ENCODE results near the gene SMIM36.
A peak's percentile ranks its signal among the peaks of the same experiment; 100 is the strongest.
"Not testable (repeated sequence)": the region's sequence is repeated elsewhere in the genome, so short reads cannot be mapped to it uniquely, and the experiment has no call there.

Gene SMIM36

GRCh38 chr17:55432358-55433028 lies 78.8 kb downstream of the SMIM36 start:
- no peak overlapping the region for H3K4me3 ChIP-seq (ENCODE audit: low read length)
- H3K4me1 ChIP-seq (ENCODE audit: insufficient read depth, low read length) = peaks cover 4% of the 10 kb centered on the region
- no peak overlapping the region for H2AFZ ChIP-seq (ENCODE audit: low read depth, low read length)
- H3K27me3 ChIP-seq (ENCODE audit: insufficient read depth, low read length) = no peaks in the 10 kb centered on the region
- H3K36me3 ChIP-seq (ENCODE audit: insufficient read depth, low read length) = no peaks in the 10 kb centered on the region
- H3K9me3 ChIP-seq (ENCODE audit: low read length) = no peaks in the 10 kb centered on the region

GRCh38 chr17:55431914-55432313 lies 79.3 kb downstream of the SMIM36 start:
- H3K27me3 ChIP-seq (ENCODE audit: insufficient read depth, low read length); H3K9me3 ChIP-seq (ENCODE audit: low read length); H3K4me1 ChIP-seq (ENCODE audit: insufficient read depth, low read length); H3K36me3 ChIP-seq (ENCODE audit: insufficient read depth, low read length); H2AFZ ChIP-seq (ENCODE audit: low read depth, low read length); H3K4me3 ChIP-seq (ENCODE audit: low read length): not testable (repeated sequence)

GRCh38 chr17:55430541-55431288 lies 80.5 kb downstream of the SMIM36 start:
- Histone ChIP-seq H3K27me3 (ENCODE audit: insufficient read depth, low read length) (peaks cover 3% of the 10 kb centered on the region), H3K36me3 (ENCODE audit: insufficient read depth, low read length) (no peaks in the 10 kb centered on the region), H3K4me1 (ENCODE audit: insufficient read depth, low read length) (no peaks in the 10 kb centered on the region), H3K4me3 (ENCODE audit: low read length) (no peak overlapping the region), H2AFZ (ENCODE audit: low read depth, low read length) (peak overlapping the region; percentile 26), H3K9me3 (ENCODE audit: low read length) (no peaks in the 10 kb centered on the region)

- no peak overlapping the region for H3K4me3 ChIP-seq (ENCODE audit: low read length)
- H3K9me3 ChIP-seq (ENCODE audit: low read length) = no peaks in the 10 kb centered on the region
- H3K4me1 ChIP-seq (ENCODE audit: insufficient read depth, low read length) = no peaks in the 10 kb centered on the region
- no peak overlapping the region for H2AFZ ChIP-seq (ENCODE audit: low read depth, low read length)
- no peaks in the 10 kb centered on the region for H3K36me3 ChIP-seq (ENCODE audit: insufficient read depth, low read length)
- peaks cover 3% of the 10 kb centered on the region for H3K27me3 ChIP-seq (ENCODE audit: insufficient read depth, low read length)
These were observed 83.7 kb downstream of the SMIM36 start for GRCh38 chr17:55427587-55427882.

GRCh38 chr17:55426851-55427586 lies 84.2 kb downstream of the SMIM36 start:
- Histone ChIP-seq H3K9me3 (ENCODE audit: low read length) (no peaks in the 10 kb centered on the region), H2AFZ (ENCODE audit: low read depth, low read length) (no peak overlapping the region), H3K27me3 (ENCODE audit: insufficient read depth, low read length) (peaks cover 3% of the 10 kb centered on the region), H3K36me3 (ENCODE audit: insufficient read depth, low read length) (no peaks in the 10 kb centered on the region), H3K4me3 (ENCODE audit: low read length) (no peak overlapping the region), H3K4me1 (ENCODE audit: insufficient read depth, low read length) (no peaks in the 10 kb centered on the region)

GRCh38 chr17:55424893-55425540 lies 86.2 kb downstream of the SMIM36 start:
- H3K4me1 ChIP-seq (ENCODE audit: insufficient read depth, low read length) = peaks cover 6% of the 10 kb centered on the region
- no peak overlapping the region for H2AFZ ChIP-seq (ENCODE audit: low read depth, low read length)
- H3K4me3 ChIP-seq (ENCODE audit: low read length) = no peak overlapping the region
- no peaks in the 10 kb centered on the region for H3K9me3 ChIP-seq (ENCODE audit: low read length)
- H3K27me3 ChIP-seq (ENCODE audit: insufficient read depth, low read length) = peaks cover 3% of the 10 kb centered on the region
- no peaks in the 10 kb centered on the region for H3K36me3 ChIP-seq (ENCODE audit: insufficient read depth, low read length)

- no peak overlapping the region for H3K4me3 ChIP-seq (ENCODE audit: low read length)
- H3K36me3 ChIP-seq (ENCODE audit: insufficient read depth, low read length) = no peaks in the 10 kb centered on the region
- peaks cover 8% of the 10 kb centered on the region for H3K4me1 ChIP-seq (ENCODE audit: insufficient read depth, low read length)
- H3K9me3 ChIP-seq (ENCODE audit: low read length) = no peaks in the 10 kb centered on the region
- H2AFZ ChIP-seq (ENCODE audit: low read depth, low read length) = no peak overlapping the region
- peaks cover 3% of the 10 kb centered on the region for H3K27me3 ChIP-seq (ENCODE audit: insufficient read depth, low read length)
These were observed 87.7 kb downstream of the SMIM36 start for GRCh38 chr17:55423535-55423934.

- H3K4me3 ChIP-seq (ENCODE audit: low read length); H3K36me3 ChIP-seq (ENCODE audit: insufficient read depth, low read length); H2AFZ ChIP-seq (ENCODE audit: low read depth, low read length): not testable (repeated sequence)
These were observed 88.5 kb downstream of the SMIM36 start for GRCh38 chr17:55422828-55423164.

GRCh38 chr17:55421179-55421934 lies 89.9 kb downstream of the SMIM36 start, which contains the start of gene MMD:
TSS of gene MMD (minus strand) at chr17:55421835. CDS start at chr17:55421695, 140 bp downstream.
- Histone ChIP-seq H3K9me3 (ENCODE audit: low read length) (no peaks in the 10 kb centered on the region), H3K4me3 (ENCODE audit: low read length) (peak within 1 kb of the TSS; percentile 66), H3K36me3 (ENCODE audit: insufficient read depth, low read length) (no peaks in the 10 kb centered on the region), H3K4me1 (ENCODE audit: insufficient read depth, low read length) (peaks cover 8% of the 10 kb centered on the region), H2AFZ (ENCODE audit: low read depth, low read length) (peak within 1 kb of the TSS; percentile 79), H3K27me3 (ENCODE audit: insufficient read depth, low read length) (no peaks in the 10 kb centered on the region)

More at GRCh38 chr17:55422828-55423164, 88.5 kb downstream of the SMIM36 start:
- H3K27me3 ChIP-seq (ENCODE audit: insufficient read depth, low read length); H3K4me1 ChIP-seq (ENCODE audit: insufficient read depth, low read length); H3K9me3 ChIP-seq (ENCODE audit: low read length): not testable (repeated sequence)

- H3K27me3 ChIP-seq (ENCODE audit: insufficient read depth, low read length) = no peaks in the 10 kb centered on the region
- peak overlapping the region; percentile 66 for H3K4me3 ChIP-seq (ENCODE audit: low read length)
- peaks cover 8% of the 10 kb centered on the region for H3K4me1 ChIP-seq (ENCODE audit: insufficient read depth, low read length)
- peak overlapping the region; percentile 47 for H2AFZ ChIP-seq (ENCODE audit: low read depth, low read length)
- H3K36me3 ChIP-seq (ENCODE audit: insufficient read depth, low read length) = no peaks in the 10 kb centered on the region
- H3K9me3 ChIP-seq (ENCODE audit: low read length) = no peaks in the 10 kb centered on the region
These were observed 90.5 kb downstream of the SMIM36 start for GRCh38 chr17:55420776-55421178.

- Histone ChIP-seq H3K9me3 (ENCODE audit: low read length) (no peaks in the 10 kb centered on the region), H3K27me3 (ENCODE audit: insufficient read depth, low read length) (no peaks in the 10 kb centered on the region), H3K4me3 (ENCODE audit: low read length) (peak overlapping the region; percentile 66), H3K4me1 (ENCODE audit: insufficient read depth, low read length) (peaks cover 8% of the 10 kb centered on the region), H3K36me3 (ENCODE audit: insufficient read depth, low read length) (no peaks in the 10 kb centered on the region), H2AFZ (ENCODE audit: low read depth, low read length) (no peak overlapping the region)
These were observed 91.0 kb downstream of the SMIM36 start for GRCh38 chr17:55420067-55420775.

Measured in neuron (in vitro differentiated cells).